Lower lobe of right lung (tissue), 2 donors: ENCODE results near the gene TMEM178B. TPM values are rescaled to one million over a fixed set of nuclear protein-coding genes. Genes with fewer than 3 reads are reported as not detected.
"Not testable (repeated sequence)": the region's sequence is repeated elsewhere in the genome, so short reads cannot be mapped to it uniquely, and the experiment has no call there.

ENCODE experiments used
- ATAC-seq, 2 donors: fragments of 200-7000 bp; cut with Tn5 transposase; one replicate each; pipeline ENCODE4 v1.9.1; 2020 to 2022; ENCODE audit warnings: mild to moderate bottlenecking in 2 of 2, moderate library complexity in 2 of 2
- DNase-seq: peaks from one replicate; pipeline ENCODE4 v3.0.0-alpha.2; 2020
- H3K27ac ChIP-seq: fragments of 200-600 bp; one replicate; pipeline ENCODE4 v1.8.0; 2022
- H3K27me3 ChIP-seq: fragments of 200-600 bp; one replicate; pipeline ENCODE4 v1.8.0; 2022; ENCODE audit warnings: low read depth
- H3K36me3 ChIP-seq: fragments of 200-600 bp; one replicate; pipeline ENCODE4 v1.8.0; 2022; ENCODE audit warnings: mild to moderate bottlenecking
- H3K4me1 ChIP-seq: fragments of 200-600 bp; one replicate; pipeline ENCODE4 v1.8.0; 2022
- H3K4me3 ChIP-seq: fragments of 200-600 bp; one replicate; pipeline ENCODE4 v1.8.0; 2022; ENCODE audit warnings: mild to moderate bottlenecking
- H3K9me3 ChIP-seq: fragments of 200-600 bp; one replicate; pipeline ENCODE4 v1.8.0; 2022
- CTCF ChIP-seq: fragments of 200-600 bp; IDR thresholded peaks from one replicate; pipeline ENCODE4 v1.8.0; 2022; ENCODE audit warnings: antibody characterized with exemption, mild to moderate bottlenecking
- intact Hi-C: fragments of 100-400 bp; cut with DNase I; formaldehyde crosslinking; loops from one replicate; pipeline ENCODE4 v1.11.0; 2022
- total RNA-seq: library from RNA; stranded (reverse); fragmentation: NEBNext Ultra II Directional; extraction: Animal tissue kit (Norgen Biotek cat#: 25700); gene quantifications from one replicate; pipeline ENCODE4 v1.2.1, GENCODE V29; 2021
- donor health status: DM: no; HTN: yes; CAD: no; lungs with severe emphysema.

The TMEM178B gene
- total RNA-seq, 1 donor from 2014 or later, result 0.18 TPM

GRCh38 chr7:141079219-141079618 is 5.4 kb downstream of the TMEM178B start:
- Histone ChIP-seq H3K27me3 (peaks cover 32% of the 10 kb centered on the region), H3K9me3 (no peaks in the 10 kb centered on the region), H3K4me1 (peaks cover 5% of the 10 kb centered on the region), H3K4me3 (no peak overlapping the region), H3K27ac (no peak overlapping the region), H3K36me3 (no peaks in the 10 kb centered on the region)
- DNase-seq, result no peak
- no peak for TF ChIP-seq CTCF
- intact Hi-C loops, result no loop called here
- no peak for ATAC-seq

GRCh38 chr7:141089490-141089889 is 15.6 kb downstream of the TMEM178B start:
- H3K4me1 ChIP-seq, ATAC-seq, DNase-seq, H3K27ac ChIP-seq, H3K9me3 ChIP-seq, H3K36me3 ChIP-seq, H3K27me3 ChIP-seq, H3K4me3 ChIP-seq, intact Hi-C loops: not testable (repeated sequence)

GRCh38 chr7:141094336-141095070 is 20.6 kb downstream of the TMEM178B start:
- H3K36me3 ChIP-seq, result no peaks in the 10 kb centered on the region
- no peaks in the 10 kb centered on the region for H3K27me3 ChIP-seq
- no peak overlapping the region for H3K4me3 ChIP-seq
- no peak for DNase-seq
- H3K4me1 ChIP-seq, result no peaks in the 10 kb centered on the region
- intact Hi-C loops, result no loop called here
- no peaks in the 10 kb centered on the region for H3K9me3 ChIP-seq
- TF ChIP-seq CTCF, result no peak
- no peak overlapping the region for H3K27ac ChIP-seq
- no peak for ATAC-seq

- DNase-seq, result no peak
These were observed 23.6 kb downstream of the TMEM178B start for GRCh38 chr7:141097430-141097829.

GRCh38 chr7:141102436-141102835 is 28.6 kb downstream of the TMEM178B start:
- TF ChIP-seq CTCF, result no peak
- ATAC-seq (no peak), DNase-seq (no peak)

More at GRCh38 chr7:141097430-141097829, 23.6 kb downstream of the TMEM178B start:
- no peak for TF ChIP-seq CTCF
- Histone ChIP-seq H3K27me3 (no peaks in the 10 kb centered on the region), H3K9me3 (no peaks in the 10 kb centered on the region), H3K4me3 (no peak overlapping the region), H3K36me3 (no peaks in the 10 kb centered on the region), H3K27ac (no peak overlapping the region), H3K4me1 (no peaks in the 10 kb centered on the region)
- intact Hi-C loops, result no loop called here
- no peak for ATAC-seq

GRCh38 chr7:141103847-141104429 is 30.1 kb downstream of the TMEM178B start:
- ATAC-seq, result no peak
- Histone ChIP-seq H3K4me3 (no peak overlapping the region), H3K36me3 (no peaks in the 10 kb centered on the region)

More at GRCh38 chr7:141102436-141102835, 28.6 kb downstream of the TMEM178B start:
- H3K4me1 ChIP-seq, result no peaks in the 10 kb centered on the region
- peaks cover 5% of the 10 kb centered on the region for H3K27me3 ChIP-seq
- H3K27ac ChIP-seq, result no peak overlapping the region
- intact Hi-C loops, result no loop called here
- H3K36me3 ChIP-seq, result no peaks in the 10 kb centered on the region
- H3K9me3 ChIP-seq, result no peaks in the 10 kb centered on the region
- no peak overlapping the region for H3K4me3 ChIP-seq

More at GRCh38 chr7:141103847-141104429, 30.1 kb downstream of the TMEM178B start:
- no peaks in the 10 kb centered on the region for H3K9me3 ChIP-seq
- intact Hi-C loops, result no loop called here
- no peak for TF ChIP-seq CTCF
- no peaks in the 10 kb centered on the region for H3K4me1 ChIP-seq
- H3K27me3 ChIP-seq, result peaks cover 5% of the 10 kb centered on the region
- no peak for DNase-seq
- H3K27ac ChIP-seq, result no peak overlapping the region
